CD4-positive, alpha-beta T cell treated with Interleukin-2 at 100 ng/mL for 4 hours (primary cell): ENCODE measurements around the gene PTPRT.

ENCODE experiments used
- DNase-seq: peaks from one replicate; pipeline ENCODE4 v3.0.0-alpha.2; 2020; ENCODE audit warnings: low spot score

The PTPRT gene

DNA sequence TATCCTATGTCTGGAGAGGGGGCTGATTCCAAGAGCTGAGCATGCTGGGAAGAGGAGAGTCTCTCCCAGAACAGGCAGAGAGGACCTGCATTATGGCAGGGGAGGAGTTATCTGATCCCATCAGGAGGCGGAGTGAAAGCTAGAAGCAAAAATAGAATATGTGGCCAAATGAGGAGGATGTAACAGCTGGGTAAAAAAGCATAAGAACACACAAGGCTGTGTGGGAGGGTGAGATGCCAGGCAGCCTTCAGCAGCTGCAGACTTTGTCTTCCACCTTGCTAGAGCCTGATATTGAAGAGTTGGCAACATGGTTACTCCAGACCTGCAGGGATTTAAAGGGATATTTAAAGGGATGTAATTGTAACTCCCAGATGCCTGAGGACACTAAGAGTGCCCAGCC is 167.1 kb downstream of the PTPRT start:
- no peak for DNase-seq

DNA sequence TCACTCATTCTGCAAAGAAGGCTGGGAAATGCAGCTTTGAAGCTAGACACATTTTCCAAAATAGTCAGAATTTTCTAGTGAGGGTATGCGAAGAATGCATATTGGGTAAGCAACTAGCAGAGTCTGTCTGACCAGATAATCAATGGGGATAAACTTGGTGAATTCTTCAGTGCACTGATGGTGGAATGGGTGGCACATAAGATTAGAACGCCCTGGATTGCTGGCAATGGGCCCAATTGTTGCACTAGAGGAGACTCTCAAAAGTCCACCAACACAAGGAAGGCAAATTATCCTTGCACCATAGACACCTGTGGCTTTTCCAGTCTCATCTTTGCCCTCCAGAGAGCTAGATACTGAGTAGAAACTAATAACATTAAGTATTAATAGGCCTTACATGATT is 167.6 kb downstream of the PTPRT start:
- no peak for DNase-seq

DNA sequence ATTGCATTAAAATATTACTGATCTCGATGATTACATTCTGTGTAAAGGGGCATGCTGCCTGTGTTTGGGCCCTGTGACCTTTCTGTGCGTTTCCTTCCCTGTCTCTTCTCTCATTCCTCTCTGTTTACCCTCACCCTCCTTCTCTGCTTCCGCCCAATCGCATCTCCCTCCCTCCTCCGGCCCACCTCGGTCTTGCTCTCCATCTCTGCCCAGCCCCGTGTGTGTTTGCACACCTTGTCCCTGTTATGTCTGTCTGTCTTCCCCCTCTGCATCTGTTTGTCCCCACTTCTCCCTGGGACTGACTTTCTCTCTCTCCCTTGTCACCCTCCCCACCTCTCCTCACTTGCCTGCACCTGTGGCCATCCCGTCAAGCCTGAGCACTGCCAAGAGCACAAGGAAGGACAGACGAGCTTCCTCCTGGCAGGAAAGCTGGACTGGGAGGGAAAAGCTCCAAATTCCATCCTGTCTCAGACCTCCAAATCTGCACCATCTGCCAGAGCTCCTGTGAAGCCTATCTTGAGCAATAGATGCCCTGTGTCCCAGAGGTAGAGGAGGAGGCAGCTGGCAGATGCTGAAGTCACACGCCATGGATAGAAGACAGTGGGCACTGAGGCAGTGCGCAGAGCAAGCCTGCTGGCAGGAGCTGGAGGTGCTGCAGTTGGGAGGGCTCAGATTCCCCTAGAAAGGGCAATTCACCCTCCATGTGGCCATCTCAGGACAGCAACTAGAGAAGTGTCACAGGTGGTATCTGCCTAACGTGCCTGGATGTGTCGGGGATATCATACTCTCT is 172.3 kb downstream of the PTPRT start:
- DNase-seq, result no peak

DNA sequence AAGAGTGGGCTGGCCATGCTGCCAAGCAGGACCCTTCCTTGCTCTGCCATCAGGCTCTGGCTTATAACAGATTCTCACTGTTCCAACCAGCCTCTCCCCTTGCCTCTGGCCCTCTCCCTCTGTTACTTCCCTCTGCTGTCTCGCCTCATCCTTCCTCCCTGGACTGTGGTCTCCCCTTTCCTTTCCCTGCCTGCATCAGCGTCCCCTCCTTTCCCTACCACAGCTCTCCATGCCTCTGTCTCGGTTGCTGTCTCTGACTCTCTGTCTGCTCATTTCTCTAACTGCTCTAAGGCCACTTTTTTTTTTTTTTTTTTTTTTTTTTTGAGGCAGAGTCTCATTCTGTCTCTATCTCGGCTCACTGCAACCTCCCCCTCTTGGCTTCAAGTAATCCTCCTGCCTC is 173.4 kb downstream of the PTPRT start:
- DNase-seq, result no peak

DNA sequence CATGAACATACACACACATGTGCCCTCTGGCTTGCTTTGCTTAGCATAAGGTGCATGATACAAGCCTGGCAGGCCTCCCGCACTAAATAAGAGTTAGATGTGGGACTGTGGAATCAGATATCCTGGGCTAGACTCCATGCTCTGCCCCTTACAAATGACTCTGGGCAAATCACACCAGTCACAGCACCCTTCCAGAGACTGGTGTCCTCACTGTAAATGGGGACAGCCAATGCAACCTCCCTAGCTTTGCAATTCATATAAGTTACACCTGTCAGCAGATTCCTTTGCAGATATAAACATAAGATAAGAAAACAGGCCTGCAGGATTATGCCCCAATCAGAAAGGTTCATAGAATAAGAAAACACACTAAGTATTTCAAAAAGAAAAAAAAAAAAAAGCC is 174.1 kb downstream of the PTPRT start:
- no peak for DNase-seq

DNA sequence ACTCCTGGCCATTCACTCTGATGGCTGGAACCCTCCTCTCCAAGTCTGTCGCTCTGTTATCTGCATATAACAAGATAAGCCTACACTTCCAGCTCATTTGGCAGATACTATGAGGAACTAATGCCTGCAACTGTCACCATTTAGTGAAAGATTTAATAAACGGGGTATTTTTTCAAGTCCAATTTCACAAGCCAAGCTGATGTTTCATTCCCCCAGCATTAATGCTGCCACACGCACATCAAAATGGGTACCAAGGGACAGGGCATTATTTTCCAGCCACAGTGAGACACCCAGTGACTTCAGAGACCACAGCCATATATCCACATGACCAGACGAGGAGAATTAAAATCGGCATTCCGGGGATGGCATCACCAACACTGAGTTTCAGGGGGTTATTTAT is 175.5 kb downstream of the PTPRT start:
- DNase-seq, result no peak

DNA sequence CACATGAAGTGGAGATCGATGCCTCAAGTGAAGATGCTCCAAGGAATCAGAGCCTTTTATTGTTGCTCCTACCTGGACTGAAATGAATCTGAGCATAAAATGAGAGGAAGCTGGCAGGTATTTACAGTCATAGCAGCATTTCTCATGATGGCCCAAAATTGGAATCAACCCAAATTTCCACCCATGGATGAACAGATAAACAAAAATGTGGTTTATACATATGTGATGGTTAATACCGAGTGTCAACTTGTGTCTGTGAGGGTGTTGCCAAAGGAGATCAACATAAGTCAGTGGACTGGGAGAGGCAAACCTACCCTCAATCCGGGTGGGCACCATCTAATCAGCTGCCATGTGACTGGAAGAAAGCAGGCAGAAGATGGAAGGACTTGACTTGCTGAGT is 178.2 kb downstream of the PTPRT start:
- no peak for DNase-seq

DNA sequence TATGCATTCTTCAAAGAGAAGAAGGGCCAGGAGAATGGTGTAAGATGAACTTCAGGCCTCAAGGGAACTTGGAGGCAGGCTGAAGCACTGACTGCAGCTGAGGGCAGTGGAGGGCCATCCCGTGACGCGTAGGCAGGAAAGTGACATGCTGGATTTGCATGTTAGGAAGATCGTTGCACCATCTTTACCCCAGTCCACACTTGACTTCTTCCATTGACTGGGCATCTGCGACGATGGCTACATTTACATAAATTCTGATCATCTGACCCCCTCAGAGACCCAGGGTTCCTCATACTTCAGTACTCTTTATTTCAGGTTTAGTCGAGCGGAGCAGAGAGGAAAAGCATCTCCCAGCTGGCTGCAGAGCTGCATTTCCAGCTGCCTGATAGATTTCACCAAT is 180.2 kb downstream of the PTPRT start:
- no peak for DNase-seq

DNA sequence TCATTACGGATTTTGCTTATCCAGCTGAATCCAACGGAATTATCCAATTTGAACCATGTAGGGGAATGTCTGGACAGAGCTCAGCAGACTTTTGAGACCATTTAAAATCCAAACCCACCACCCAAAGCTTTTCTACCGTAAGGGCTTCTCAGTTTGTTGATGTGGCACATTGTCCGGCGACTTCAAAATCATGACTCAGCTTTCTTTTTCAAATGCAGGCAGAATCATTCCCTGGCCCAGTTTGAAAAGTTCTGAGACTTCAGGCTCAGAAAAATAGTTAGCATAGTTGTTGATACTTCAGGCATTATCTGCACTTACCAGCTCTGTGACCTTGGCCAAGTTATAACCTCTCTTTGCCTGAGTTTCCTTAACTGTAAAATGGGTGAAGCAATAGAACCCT is 182.2 kb downstream of the PTPRT start:
- no peak for DNase-seq

DNA sequence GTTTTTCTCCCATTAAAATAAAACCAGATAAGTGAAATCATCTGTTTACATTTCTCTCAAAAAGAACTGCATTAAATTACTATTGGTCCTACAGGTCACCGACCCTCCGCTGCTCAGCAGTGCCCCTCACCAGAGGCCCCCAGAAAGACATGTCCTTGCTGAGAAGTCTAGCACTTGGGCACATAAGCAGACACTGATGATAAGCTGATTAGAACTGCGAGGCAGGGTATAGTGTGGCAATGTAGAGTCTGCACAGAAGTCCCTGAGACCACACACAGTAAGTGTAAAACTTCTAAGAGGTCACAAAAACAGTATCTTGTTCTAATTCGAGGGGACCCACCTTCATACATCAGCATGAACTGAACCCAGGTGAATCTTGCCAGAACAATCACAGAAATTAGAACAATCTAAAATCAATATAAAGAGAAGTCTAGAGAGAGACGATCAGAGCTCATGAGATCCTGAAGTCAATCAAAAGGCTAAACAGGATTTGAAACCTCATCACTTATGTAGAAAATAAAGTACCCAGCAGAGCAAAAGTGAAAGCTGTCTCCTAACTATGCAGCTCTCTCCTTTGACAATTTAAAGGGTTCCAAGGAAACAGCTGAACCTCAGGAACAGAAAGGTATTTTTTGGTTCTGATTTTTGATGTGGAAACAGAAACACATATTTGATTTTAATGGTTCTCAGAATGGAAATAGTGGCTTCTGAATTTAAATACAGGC is 182.9 kb downstream of the PTPRT start:
- no peak for DNase-seq

DNA sequence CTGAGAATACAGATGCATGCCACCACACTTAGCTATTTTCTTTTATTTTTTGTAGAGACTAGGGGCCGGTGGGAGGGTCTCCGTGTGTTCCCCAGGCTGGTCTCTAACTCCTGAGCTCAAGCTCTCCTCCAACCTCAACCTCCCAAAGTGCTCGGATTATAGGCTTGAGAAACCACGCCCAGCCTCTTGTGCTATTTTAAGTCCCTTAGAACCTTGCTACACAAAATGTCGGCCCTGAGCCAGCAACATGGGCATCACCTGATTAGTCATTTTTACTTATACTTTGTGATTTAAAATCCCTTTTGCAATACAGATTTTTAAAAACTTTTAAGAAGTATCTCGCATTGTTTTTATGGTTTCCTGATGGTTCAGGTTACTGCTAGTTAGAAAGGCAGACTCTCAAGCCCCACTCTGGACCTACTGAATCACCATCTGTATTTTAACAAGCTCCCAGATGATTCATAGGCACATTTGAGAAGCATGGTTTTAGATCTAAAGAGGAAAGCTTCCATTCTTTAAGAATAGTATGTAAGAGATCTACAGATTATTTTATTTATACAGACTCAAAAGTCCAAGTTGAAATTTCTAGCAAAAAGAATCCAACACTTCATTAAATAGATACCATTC is 186.3 kb downstream of the PTPRT start:
- DNase-seq, result no peak

DNA sequence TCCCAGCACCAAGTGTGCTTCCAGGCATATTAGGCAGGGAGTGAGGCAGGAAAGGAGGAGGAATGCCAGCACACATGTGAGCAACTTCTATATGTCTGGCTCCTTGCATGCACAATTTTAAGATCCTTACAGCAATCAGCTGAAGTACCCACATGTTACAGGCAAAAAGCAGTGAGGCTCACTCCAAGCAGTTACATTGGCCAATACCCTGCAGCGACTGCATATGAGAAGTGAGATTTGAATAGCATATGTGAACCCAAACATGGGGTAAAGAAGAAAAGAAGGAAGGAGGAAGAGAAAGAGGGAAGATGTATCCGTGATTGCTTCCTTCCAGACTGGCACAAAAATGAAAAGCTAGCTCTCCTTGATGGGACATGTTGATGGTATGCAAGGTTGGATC is 193.6 kb downstream of the PTPRT start:
- DNase-seq, result no peak

DNA sequence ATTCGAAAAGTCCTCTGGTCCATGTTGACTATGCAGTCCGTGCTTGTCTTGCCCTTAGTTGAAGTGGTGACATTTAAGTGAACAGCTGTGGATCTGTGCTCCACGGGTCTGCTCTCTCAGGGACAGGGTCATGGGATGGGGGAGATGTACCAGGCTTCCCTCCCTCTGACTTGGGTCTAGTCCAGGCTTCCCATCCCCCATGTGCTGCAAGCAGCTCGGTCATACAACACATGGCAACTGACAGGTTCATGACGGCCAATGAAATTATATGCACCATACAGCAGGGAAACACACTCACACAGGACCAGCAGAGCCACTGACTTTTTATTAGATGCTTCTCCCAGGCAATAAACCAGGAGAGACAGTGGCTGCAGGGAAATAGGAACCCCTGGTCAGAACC is 201.4 kb downstream of the PTPRT start:
- no peak for DNase-seq

DNA sequence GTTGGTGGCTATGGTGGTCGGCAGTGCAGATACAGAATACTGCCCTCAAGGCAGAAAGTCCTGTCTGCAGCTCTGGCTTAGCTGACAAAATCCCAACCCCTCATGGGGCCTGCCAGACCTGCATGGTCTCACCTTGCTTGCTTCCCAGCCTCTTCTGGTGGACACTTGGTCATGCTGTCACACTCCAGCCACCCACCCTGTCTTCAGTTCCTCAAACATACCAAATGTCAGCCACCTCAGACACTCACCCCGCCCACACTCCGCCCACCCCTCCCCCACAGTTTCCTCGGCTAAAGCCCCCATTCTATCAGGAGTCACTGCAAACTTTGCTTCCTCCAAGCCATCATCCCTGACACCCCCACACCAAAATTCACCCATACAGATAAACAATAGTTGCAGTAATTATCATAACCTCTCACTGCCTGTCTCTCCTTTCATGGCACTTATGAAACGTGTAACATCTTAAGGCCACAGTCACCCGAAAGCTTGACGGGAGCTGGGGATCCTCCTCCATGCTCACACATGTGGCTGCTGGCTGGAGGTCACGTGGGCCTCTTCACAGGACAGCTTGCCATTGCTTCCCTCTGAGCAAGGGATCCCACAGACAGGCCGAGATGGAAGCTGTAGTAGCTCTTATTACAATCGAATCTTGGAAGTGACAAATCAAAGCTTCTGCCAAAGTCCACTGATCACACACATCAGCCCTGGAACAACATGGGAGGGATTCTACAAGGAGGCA is 202.2 kb downstream of the PTPRT start:
- DNase-seq, result no peak

DNA sequence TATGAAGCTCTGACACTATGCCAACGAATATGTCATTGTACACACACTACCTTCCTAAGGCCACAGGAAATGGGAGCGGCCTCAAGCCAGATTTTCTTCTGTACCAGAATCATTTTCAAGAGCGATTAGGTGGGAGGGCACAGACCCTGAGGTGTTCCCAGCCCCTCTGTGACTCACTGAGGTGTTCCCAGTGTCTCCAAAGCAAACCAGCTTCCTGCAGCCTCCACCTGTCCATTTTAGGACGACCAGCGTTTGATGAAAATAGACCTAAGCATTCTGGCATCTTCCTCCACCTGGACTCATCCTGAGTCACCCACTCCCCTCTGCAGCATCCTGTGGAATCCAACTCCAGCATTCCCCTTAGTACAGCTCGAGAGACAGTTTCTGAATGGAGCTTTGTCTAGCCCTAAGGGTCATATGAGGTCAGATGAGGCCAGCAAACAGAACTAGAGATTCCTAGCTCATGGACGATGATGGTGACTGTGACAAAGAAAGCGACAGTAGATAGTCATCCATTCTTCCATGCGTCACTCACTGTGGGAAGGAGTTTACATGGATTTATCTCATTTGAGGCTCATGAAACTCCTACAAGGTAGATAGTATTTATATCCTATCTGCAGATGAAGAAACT is 203.4 kb downstream of the PTPRT start:
- no peak for DNase-seq

DNA sequence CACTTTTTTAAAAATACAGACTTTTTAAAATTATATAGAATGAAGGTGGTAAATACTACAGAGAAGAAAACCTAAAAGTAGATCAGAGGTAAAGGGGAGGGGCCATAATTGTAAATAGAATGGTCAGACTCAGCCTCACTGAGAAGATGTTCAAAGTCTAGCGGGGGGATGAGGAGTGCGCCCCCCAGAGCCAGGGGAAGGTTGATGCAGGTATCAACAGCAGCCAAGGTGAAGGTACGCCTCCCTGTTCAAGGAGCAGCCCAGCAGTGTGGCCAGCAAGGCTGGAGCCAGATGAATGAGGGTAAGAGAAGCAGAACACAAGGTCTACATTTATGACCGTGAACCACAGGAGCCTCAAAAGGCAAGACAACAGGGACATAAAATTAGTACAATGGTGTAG is 204.1 kb downstream of the PTPRT start:
- DNase-seq, result no peak

DNA sequence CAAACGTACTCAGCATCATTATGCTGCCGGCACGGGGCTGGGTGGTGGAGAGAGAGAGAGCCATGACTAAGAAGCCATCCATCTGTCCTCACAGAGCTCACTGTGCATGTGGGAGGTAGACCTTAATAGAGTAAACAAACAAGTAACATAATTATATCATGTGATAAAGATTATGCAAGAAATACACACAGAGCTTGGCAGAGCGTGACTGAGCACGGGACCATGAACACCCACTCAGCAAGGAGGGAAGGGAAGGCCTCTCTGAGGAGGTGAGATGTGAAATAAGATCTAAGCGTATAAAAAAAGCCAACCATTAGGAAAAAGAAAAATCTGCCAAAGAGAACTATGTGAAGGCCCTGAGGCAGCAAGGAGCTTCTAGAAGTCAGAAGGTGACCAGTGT is 207.5 kb downstream of the PTPRT start:
- DNase-seq, result no peak

DNA sequence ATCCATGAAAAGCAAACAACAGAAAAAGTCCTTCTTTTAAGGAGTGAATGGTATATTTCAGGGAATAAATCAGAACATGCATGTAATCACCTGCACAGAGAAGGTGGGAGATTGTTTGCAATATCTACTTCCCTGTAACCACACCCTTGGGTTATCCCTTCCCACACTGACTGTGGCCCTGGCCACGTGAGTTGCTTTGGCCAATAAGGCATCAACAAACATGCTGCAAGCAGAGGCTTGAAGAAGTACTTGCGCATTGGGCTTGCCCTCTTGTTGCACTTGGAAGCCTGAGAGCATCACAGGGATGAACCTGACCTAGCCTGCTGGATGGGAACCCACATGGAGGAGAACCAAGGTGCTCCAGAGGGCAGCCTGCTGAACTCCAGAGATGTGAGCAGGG is 208.5 kb downstream of the PTPRT start:
- no peak for DNase-seq

DNA sequence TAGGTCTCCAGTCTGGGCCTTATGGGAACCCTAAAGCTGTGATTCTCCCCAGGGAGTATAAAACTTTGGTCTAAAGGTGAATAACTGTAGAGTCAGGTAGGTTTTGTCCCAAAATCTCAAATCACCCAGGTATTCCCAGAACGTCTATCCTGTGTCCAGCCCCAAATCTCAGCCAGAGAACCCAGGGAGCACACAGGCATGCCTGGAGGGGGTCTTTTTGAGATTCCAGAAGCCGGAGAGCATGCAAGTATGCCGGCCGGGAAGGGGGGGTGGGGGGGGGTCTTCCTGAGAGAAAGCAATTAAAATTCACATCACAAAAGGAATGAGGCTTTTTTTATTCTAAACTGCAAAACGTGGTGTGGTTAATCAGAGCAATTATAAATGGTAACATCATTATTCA is 210.0 kb downstream of the PTPRT start:
- DNase-seq, result no peak

DNA sequence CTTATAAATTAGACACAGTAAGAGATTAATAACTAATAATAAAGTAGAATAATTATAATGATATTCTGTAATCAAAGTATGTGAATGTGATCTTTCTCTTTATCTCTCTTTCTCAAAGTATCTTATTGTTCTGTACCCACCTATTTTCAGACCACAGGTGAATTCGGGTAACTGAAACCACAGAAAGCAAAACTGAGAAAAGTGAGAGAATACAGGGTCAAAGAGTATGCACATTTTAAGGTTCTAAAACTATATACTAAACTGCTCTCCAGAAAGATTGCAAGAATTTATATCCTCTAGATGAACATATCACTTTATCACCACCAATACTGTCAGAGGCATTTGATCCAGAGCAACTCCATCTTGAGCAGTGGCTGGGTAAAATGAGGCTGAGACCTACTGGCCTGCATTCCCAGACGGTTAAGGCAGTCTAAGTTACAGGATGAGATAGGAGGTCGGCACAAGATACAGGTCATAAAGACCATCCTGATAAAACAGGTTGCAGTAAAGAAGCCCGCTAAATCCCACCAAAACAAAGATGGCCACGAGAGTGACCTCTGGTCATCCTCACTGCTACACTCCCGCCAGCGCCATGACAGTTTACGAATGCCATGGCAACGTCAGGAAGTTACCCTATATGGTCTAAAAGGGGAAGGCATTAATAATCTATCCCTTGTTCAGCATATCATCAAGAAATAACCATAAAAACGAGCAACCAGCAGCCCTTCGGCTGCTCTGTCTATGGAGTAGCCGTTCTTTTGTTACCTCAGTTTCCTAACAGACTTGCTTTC is 211.3 kb downstream of the PTPRT start:
- no peak for DNase-seq

DNA sequence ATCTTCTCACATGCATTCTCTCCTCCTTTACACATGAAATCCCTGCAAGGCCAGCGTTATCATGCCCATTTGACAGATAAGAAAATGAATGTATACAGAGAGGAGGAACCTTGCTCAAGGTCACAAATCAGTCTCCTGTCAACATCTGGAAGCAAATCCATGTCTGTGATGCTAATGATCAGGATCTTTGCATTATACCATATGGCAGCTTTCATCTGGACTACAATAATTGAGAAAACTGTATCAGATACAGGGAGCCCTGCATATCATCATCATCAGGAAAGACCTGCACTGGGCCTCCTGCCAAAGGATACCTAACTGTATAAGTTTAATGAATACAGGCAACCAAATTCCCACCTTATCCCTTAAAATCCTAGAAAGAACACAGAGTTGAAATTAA is 213.7 kb downstream of the PTPRT start:
- DNase-seq, result no peak
